Measurements from ENCODE around the gene ENPP1.

ENPP1 gene

GRCh38 chr6:131929264-131929663 is 121.4 kb downstream of the ENPP1 start:
- H3K4me3 ChIP-seq (ENCODE audit: low read depth, low read length) = no peak overlapping the region
- ChIA-PET POLR2A (no interaction called here), CTCF (interaction anchor here (1.0 to 5.3 kb wide), 6 partner anchors 14 to 561 kb away, joined by 3 to 106 read pairs (median 15); no protein-coding TSS in a partner anchor)
- no peak for DNase-seq (ENCODE audit: low read depth, low spot score)
- no peak for TF ChIP-seq CTCF (IDR thresholded peaks at IDR 0.05; ENCODE audit: insufficient read depth, low read length, missing control alignments)

DNA sequence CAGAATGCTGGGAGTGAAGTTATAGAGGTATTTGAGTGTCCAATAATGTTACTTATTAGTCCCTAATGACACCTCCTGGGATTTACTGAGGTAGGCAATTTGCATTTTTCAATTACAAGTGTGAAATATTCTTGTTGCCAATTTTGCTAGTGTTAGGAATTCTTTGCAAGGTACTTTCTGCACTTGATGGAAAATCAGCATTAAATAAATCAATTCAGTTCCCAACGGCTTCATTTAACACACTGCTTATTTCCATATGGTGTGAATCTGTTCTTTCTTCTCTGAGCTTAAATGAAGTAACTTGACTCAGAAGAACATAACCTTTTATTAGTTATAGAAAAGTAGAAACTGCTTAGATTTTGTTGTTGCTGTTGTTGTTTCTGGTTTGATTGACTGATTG is 122.2 kb downstream of the ENPP1 start:
- POLR2A ChIA-PET = interaction anchor here (0.6 kb wide), 1 partner anchor 109 kb away, joined by 3 read pairs; no protein-coding TSS in a partner anchor
- no peak for DNase-seq (ENCODE audit: low read depth, low spot score)
- H3K4me3 ChIP-seq (ENCODE audit: low read depth, low read length) = no peak overlapping the region
- TF ChIP-seq CTCF (IDR thresholded peaks at IDR 0.05; ENCODE audit: insufficient read depth, low read length, missing control alignments) = no peak
- CTCF ChIA-PET = interaction anchor here (1.0 to 5.3 kb wide), 10 partner anchors 15 to 560 kb away, joined by 3 to 28 read pairs (median 4); no protein-coding TSS in a partner anchor

DNA sequence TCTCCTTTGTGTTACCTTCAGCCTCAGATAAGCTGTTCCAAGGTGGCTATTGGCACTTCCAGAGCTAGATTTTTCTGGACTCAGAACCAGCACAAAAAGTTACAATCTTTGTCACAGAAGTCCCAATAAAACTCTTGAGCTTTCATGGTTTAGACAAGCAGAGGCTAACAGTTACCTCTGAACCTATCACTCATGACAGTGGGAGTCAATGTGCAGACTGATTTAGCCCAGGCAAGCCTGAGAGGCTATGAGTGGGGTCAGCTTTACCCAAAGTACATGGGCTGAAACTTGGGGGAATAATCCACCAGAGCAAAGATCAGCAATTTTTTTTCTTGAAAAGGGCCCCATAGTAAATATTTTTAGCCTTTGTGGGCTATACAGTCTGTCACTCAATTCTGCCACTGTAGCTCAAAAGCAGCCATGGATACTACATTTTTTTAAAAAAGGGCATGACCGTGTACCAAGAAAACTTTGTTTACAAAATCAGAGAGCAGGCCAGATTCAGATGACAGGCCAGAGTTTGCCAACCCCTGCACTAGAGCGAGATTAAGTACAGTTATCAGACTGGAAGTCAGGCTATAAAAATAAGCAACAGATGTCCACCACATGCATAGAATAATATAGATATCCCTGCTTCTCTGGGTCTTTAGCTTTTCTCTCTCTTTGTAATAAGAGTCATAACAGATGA is 123.4 kb downstream of the ENPP1 start:
- no peak overlapping the region for H3K4me3 ChIP-seq (ENCODE audit: low read depth, low read length)
- no peak for TF ChIP-seq CTCF (IDR thresholded peaks at IDR 0.05; ENCODE audit: insufficient read depth, low read length, missing control alignments)
- DNase-seq (ENCODE audit: low read depth, low spot score) = no peak
- ChIA-PET POLR2A (interaction anchor here (0.7 to 1.8 kb wide), 4 partner anchors 15 to 20 kb away, joined by 3 to 8 read pairs (median 4); partner anchors contain the start of gene CCN2), CTCF (interaction anchor here (0.7 to 5.3 kb wide), 14 partner anchors 10 to 348 kb away, joined by 3 to 28 read pairs (median 6); no protein-coding TSS in a partner anchor)

DNA sequence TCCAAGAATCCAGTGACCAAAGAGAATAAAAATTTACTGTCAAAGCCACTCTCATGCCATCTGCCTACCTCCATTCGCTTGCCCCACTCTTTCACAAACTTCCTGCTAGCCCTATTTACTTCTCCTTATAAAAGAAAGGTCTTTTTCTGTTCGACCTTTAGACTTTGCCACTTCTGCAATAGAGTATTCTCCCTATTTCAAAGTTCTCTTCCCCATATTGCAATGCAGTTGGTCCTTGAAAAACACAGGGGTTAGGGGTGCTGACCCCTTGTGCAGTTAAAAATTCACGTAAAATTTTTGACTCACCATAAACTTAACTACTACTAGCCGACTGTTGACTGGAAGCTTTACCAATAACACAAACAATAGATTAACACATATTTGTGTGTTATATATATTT is 128.3 kb downstream of the ENPP1 start:
- H3K4me3 ChIP-seq (ENCODE audit: low read depth, low read length) = no peak overlapping the region
- no peak for TF ChIP-seq CTCF (IDR thresholded peaks at IDR 0.05; ENCODE audit: insufficient read depth, low read length, missing control alignments)
- DNase-seq (ENCODE audit: low read depth, low spot score) = no peak
- POLR2A ChIA-PET = interaction anchor here (1.2 kb wide), 1 partner anchor 15 kb away, joined by 6 read pairs; the partner anchor contains the start of gene CCN2
- CTCF ChIA-PET = interaction anchor here (1.2 to 6.7 kb wide), 4 partner anchors 10 to 343 kb away, joined by 4 to 37 read pairs (median 6); no protein-coding TSS in a partner anchor

- no peak for DNase-seq (ENCODE audit: low read depth, low spot score)
- no peak for TF ChIP-seq CTCF (IDR thresholded peaks at IDR 0.05; ENCODE audit: insufficient read depth, low read length, missing control alignments)
- CTCF ChIA-PET = interaction anchor here (1.3 to 6.7 kb wide), 9 partner anchors 11 to 343 kb away, joined by 3 to 37 read pairs (median 5); partner anchors contain the start of gene CCN2
- H3K4me3 ChIP-seq (ENCODE audit: low read depth, low read length) = no peak overlapping the region
- POLR2A ChIA-PET = no interaction called here
These were observed 129.4 kb downstream of the ENPP1 start for GRCh38 chr6:131937226-131937625.
